ENCODE results near the gene PAFAH1B2.

- TF ChIP-seq ZFX (IDR thresholded peaks at IDR 0.05), result no peak
- TF ChIP-seq CTCF (IDR thresholded peaks at IDR 0.05 in 2 of 3, conservative IDR thresholded peaks at IDR 0.05 in 1 of 3; ENCODE audit: borderline replicate concordance in 1 of 3, insufficient read depth in 1 of 3, low read depth in 2 of 3, low read length in 2 of 3), result no peak
- no peak for TF ChIP-seq ELF1 (IDR thresholded peaks at IDR 0.05; ENCODE audit: borderline replicate concordance, low read depth)
- no peak for TF ChIP-seq EZH2phosphoT487 (IDR thresholded peaks at IDR 0.05; ENCODE audit: borderline replicate concordance)
Measured at GRCh38 chr11:117110294-117110950, 33.7 kb upstream of the PAFAH1B2 start.

Measured in HCT116 (cell line).